ENCODE measurements around the gene ACOT7. TPM values are rescaled to one million over a fixed set of nuclear protein-coding genes. Genes with fewer than 3 reads are reported as not detected.
A peak's percentile ranks its signal among the peaks of the same experiment; 100 is the strongest.

Gene ACOT7
- total RNA-seq, 2 experiments from 2014 or later: 23.4 to 53.6 TPM

DNA sequence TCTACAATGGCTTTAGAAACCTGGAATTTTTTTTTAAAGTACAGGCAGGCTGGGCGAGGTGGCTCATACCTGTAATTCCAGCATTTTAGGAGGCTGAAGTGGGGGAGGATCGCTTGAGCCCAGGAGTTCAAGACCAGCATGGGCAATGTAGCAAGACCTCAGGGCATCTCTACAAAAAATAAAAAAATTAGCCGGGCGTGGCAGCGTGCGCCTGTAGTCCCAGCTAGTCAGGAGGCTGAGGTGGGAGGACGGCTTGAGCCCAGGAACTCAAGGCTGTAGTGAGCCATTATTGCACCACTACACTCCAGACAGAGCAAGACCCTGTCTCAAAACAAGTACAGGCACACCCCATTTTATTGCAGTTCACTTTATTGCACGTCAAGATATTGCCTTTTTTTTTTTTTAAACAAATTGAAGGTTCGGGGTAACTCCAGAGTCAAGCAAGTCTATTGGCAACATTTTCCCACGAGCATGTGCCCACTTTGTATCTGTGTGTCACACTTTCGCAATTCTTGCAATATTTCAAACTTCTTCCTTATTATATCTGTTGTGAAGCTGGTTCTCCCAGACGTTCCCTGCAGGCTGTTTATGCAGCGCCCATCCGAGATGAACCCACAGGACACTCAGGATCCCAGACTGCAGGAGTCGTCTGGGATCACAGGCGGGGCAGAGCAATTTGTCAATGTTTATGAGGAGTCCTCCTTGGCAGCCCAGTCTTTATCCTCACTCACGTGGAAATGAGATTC lies 21.5 kb upstream of the ACOT7 start:
- CTCF ChIA-PET (ENCODE audit: unreplicated experiment): no interaction called here
- DNase-seq (ENCODE audit: low spot score): no peak

DNA sequence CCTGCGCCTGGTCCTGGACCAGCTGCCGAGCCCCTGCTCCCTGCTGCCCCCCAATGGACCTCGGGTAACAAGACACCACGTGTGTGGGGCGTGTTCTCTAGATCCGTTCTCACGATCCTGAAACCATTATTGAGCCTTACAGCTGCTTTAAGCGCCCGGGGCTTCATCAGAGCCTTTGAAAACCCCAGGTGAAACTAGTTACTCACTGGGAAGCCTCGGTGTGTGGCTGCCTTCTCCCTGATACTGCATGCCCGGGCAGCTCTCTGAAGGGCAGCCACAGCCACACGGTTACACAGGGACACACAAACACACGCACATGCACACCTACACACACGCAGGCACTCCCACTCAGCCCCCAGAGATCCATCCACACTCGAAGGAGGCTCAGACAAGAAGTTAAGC lies 20.9 kb upstream of the ACOT7 start:
- intact Hi-C loops (cut with micrococcal nuclease; ENCODE audit: unreplicated experiment): no loop called here
- Histone ChIP-seq H3K27ac (ENCODE audit: low read depth, low read length, poor library complexity, severe bottlenecking) (no peak overlapping the region), H3K9me3 (ENCODE audit: low read length) (no peaks in the 10 kb centered on the region), H3K4me1 (ENCODE audit: insufficient read depth, low read length, poor library complexity, severe bottlenecking) (no peaks in the 10 kb centered on the region), H3K79me2 (ENCODE audit: insufficient read depth, low read depth, low read length) (no peaks in the 10 kb centered on the region), H3K4me3 (ENCODE audit: low read depth, low read length, poor library complexity, severe bottlenecking) (no peak overlapping the region), H3K36me3 (ENCODE audit: insufficient read depth, low read length) (no peaks in the 10 kb centered on the region), H4K20me1 (ENCODE audit: insufficient read depth, low read length) (no peaks in the 10 kb centered on the region), H3K9me2 (ENCODE audit: insufficient read depth, low read length) (no peaks in the 10 kb centered on the region), H3K4me2 (ENCODE audit: low read length) (no peak overlapping the region), H2AFZ (ENCODE audit: low read length) (no peak overlapping the region)
- ChIA-PET CTCF (ENCODE audit: unreplicated experiment) (no interaction called here), POLR2A (interaction anchor here (0.7 kb wide), 1 partner anchor 35 kb away, joined by 3 read pairs; no protein-coding TSS in a partner anchor)
- BruUV-seq (replicated peaks): no TSS peak
- no peak for TF ChIP-seq EZH2phosphoT487 (IDR thresholded peaks at IDR 0.05; ENCODE audit: borderline replicate concordance, low read depth, low read length)
- TF ChIP-seq, protein P1, sequence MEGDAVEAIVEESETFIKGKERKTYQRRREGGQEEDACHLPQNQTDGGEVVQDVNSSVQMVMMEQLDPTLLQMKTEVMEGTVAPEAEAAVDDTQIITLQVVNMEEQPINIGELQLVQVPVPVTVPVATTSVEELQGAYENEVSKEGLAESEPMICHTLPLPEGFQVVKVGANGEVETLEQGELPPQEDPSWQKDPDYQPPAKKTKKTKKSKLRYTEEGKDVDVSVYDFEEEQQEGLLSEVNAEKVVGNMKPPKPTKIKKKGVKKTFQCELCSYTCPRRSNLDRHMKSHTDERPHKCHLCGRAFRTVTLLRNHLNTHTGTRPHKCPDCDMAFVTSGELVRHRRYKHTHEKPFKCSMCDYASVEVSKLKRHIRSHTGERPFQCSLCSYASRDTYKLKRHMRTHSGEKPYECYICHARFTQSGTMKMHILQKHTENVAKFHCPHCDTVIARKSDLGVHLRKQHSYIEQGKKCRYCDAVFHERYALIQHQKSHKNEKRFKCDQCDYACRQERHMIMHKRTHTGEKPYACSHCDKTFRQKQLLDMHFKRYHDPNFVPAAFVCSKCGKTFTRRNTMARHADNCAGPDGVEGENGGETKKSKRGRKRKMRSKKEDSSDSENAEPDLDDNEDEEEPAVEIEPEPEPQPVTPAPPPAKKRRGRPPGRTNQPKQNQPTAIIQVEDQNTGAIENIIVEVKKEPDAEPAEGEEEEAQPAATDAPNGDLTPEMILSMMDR (conservative IDR thresholded peaks at IDR 0.05; ENCODE audit: low read length): peak; percentile 77
- DNase-seq (ENCODE audit: low spot score): peak; percentile 43

More for the DNA sequence above, 21.5 kb upstream of the ACOT7 start:
- no peaks in the 10 kb centered on the region for H3K36me3 ChIP-seq (ENCODE audit: insufficient read depth, low read length)
- H3K4me3 ChIP-seq (ENCODE audit: low read depth, low read length, poor library complexity, severe bottlenecking): no peak overlapping the region
- POLR2A ChIA-PET: no interaction called here
- intact Hi-C loops (cut with micrococcal nuclease; ENCODE audit: unreplicated experiment): no loop called here
- BruUV-seq (replicated peaks): no TSS peak
- H3K4me1 ChIP-seq (ENCODE audit: insufficient read depth, low read length, poor library complexity, severe bottlenecking): no peaks in the 10 kb centered on the region
- TF ChIP-seq EZH2phosphoT487 (IDR thresholded peaks at IDR 0.05; ENCODE audit: borderline replicate concordance, low read depth, low read length): no peak
- TF ChIP-seq, protein P1 (conservative IDR thresholded peaks at IDR 0.05; ENCODE audit: low read length): no peak
- no peaks in the 10 kb centered on the region for H3K9me2 ChIP-seq (ENCODE audit: insufficient read depth, low read length)
- H3K4me2 ChIP-seq (ENCODE audit: low read length): no peak overlapping the region
- no peaks in the 10 kb centered on the region for H3K9me3 ChIP-seq (ENCODE audit: low read length)
- H2AFZ ChIP-seq (ENCODE audit: low read length): no peak overlapping the region
- H3K27ac ChIP-seq (ENCODE audit: low read depth, low read length, poor library complexity, severe bottlenecking): no peak overlapping the region
- no peaks in the 10 kb centered on the region for H4K20me1 ChIP-seq (ENCODE audit: insufficient read depth, low read length)
- H3K79me2 ChIP-seq (ENCODE audit: insufficient read depth, low read depth, low read length): no peaks in the 10 kb centered on the region

DNA sequence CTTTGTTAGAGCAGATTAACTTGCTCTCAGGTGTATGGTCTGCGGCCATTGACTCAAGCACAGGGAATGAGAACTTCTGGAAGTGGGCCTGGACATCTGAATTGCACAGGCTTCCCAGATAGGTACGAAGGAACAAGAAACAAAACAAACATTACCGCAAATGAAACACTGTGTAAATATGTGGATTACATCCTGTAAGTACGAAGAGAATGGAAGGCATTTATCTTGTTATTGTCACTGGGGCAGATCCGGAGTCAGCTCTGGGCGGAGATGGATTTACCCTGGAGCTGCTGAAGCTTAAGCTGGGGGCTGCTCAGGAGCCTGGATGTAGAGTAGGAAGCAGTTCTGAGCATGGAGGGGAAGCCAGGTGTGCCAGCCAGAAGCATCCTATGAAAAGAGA lies 19.3 kb upstream of the ACOT7 start:
- H3K36me3 ChIP-seq (ENCODE audit: insufficient read depth, low read length): no peaks in the 10 kb centered on the region
- no peaks in the 10 kb centered on the region for H3K79me2 ChIP-seq (ENCODE audit: insufficient read depth, low read depth, low read length)
- H3K27ac ChIP-seq (ENCODE audit: low read depth, low read length, poor library complexity, severe bottlenecking): no peak overlapping the region
- H3K9me3 ChIP-seq (ENCODE audit: low read length): no peaks in the 10 kb centered on the region
- intact Hi-C loops (cut with micrococcal nuclease; ENCODE audit: unreplicated experiment): no loop called here
- H3K4me1 ChIP-seq (ENCODE audit: insufficient read depth, low read length, poor library complexity, severe bottlenecking): no peaks in the 10 kb centered on the region
- no peak overlapping the region for H3K4me2 ChIP-seq (ENCODE audit: low read length)
- no peaks in the 10 kb centered on the region for H3K9me2 ChIP-seq (ENCODE audit: insufficient read depth, low read length)
- CTCF ChIA-PET (ENCODE audit: unreplicated experiment): no interaction called here
- H4K20me1 ChIP-seq (ENCODE audit: insufficient read depth, low read length): no peaks in the 10 kb centered on the region
- BruUV-seq (replicated peaks): no TSS peak
- H2AFZ ChIP-seq (ENCODE audit: low read length): no peak overlapping the region
- POLR2A ChIA-PET: interaction anchor here (0.7 kb wide), 2 partner anchors 40 to 165 kb away, joined by 3 to 4 read pairs; no protein-coding TSS in a partner anchor
- DNase-seq (ENCODE audit: low spot score): no peak
- H3K4me3 ChIP-seq (ENCODE audit: low read depth, low read length, poor library complexity, severe bottlenecking): no peak overlapping the region
- TF ChIP-seq EZH2phosphoT487 (IDR thresholded peaks at IDR 0.05; ENCODE audit: borderline replicate concordance, low read depth, low read length): no peak
- TF ChIP-seq, protein P1 (conservative IDR thresholded peaks at IDR 0.05; ENCODE audit: low read length): no peak

Data from OCI-LY7 (cell line).